ENCODE data around the gene ASXL3.

GRCh38 chr18:33717339-33717738 lies 139.3 kb downstream of the ASXL3 start:
- TF ChIP-seq POLR2AphosphoS5 (IDR thresholded peaks at IDR 0.05; ENCODE audit: low read depth, low read length), result no peak
- TF ChIP-seq, protein P1, sequence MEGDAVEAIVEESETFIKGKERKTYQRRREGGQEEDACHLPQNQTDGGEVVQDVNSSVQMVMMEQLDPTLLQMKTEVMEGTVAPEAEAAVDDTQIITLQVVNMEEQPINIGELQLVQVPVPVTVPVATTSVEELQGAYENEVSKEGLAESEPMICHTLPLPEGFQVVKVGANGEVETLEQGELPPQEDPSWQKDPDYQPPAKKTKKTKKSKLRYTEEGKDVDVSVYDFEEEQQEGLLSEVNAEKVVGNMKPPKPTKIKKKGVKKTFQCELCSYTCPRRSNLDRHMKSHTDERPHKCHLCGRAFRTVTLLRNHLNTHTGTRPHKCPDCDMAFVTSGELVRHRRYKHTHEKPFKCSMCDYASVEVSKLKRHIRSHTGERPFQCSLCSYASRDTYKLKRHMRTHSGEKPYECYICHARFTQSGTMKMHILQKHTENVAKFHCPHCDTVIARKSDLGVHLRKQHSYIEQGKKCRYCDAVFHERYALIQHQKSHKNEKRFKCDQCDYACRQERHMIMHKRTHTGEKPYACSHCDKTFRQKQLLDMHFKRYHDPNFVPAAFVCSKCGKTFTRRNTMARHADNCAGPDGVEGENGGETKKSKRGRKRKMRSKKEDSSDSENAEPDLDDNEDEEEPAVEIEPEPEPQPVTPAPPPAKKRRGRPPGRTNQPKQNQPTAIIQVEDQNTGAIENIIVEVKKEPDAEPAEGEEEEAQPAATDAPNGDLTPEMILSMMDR (IDR thresholded peaks at IDR 0.05 in 2 of 3, conservative IDR thresholded peaks at IDR 0.05 in 1 of 3; ENCODE audit: borderline replicate concordance in 1 of 3, insufficient read depth in 1 of 3, low read depth in 2 of 3, low read length in 2 of 3), result no peak
- TF ChIP-seq SIN3A (IDR thresholded peaks at IDR 0.05; ENCODE audit: low read depth), result no peak
- TF ChIP-seq EZH2 (IDR thresholded peaks at IDR 0.05), result no peak
- TF ChIP-seq, protein P2, sequence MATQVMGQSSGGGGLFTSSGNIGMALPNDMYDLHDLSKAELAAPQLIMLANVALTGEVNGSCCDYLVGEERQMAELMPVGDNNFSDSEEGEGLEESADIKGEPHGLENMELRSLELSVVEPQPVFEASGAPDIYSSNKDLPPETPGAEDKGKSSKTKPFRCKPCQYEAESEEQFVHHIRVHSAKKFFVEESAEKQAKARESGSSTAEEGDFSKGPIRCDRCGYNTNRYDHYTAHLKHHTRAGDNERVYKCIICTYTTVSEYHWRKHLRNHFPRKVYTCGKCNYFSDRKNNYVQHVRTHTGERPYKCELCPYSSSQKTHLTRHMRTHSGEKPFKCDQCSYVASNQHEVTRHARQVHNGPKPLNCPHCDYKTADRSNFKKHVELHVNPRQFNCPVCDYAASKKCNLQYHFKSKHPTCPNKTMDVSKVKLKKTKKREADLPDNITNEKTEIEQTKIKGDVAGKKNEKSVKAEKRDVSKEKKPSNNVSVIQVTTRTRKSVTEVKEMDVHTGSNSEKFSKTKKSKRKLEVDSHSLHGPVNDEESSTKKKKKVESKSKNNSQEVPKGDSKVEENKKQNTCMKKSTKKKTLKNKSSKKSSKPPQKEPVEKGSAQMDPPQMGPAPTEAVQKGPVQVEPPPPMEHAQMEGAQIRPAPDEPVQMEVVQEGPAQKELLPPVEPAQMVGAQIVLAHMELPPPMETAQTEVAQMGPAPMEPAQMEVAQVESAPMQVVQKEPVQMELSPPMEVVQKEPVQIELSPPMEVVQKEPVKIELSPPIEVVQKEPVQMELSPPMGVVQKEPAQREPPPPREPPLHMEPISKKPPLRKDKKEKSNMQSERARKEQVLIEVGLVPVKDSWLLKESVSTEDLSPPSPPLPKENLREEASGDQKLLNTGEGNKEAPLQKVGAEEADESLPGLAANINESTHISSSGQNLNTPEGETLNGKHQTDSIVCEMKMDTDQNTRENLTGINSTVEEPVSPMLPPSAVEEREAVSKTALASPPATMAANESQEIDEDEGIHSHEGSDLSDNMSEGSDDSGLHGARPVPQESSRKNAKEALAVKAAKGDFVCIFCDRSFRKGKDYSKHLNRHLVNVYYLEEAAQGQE (IDR thresholded peaks at IDR 0.05; ENCODE audit: low read depth), result no peak
- no peak for TF ChIP-seq POLR2A (IDR thresholded peaks at IDR 0.05; ENCODE audit: borderline replicate concordance, extremely low read depth, insufficient read depth, insufficient read length)
- TF ChIP-seq JUND (IDR thresholded peaks at IDR 0.05), result no peak
- TF ChIP-seq ZFX (IDR thresholded peaks at IDR 0.05), result no peak
- no peak for TF ChIP-seq EZH2phosphoT487 (IDR thresholded peaks at IDR 0.05; ENCODE audit: borderline replicate concordance)

Measured in HCT116 (cell line).